Heart left ventricle (tissue), 13 donors: ENCODE results near the gene ARHGAP15.

Experiments used
- CTCF ChIP-seq, 12 donors: fragments of 200-600 bp; sonication (generic) in 4 of 12; IDR thresholded peaks; one replicate each; pipeline versions ENCODE4 v1.5.0 to v1.8.0; 2018 to 2022; ENCODE audit warnings: antibody characterized with exemption in 12 of 12, mild to moderate bottlenecking in 5 of 12
- POLR2A ChIP-seq, 2 donors: fragments of 450-650 bp; IDR thresholded peaks; one replicate each; pipeline ENCODE4 v1.6.1; 2017; ENCODE audit warnings: antibody characterized with exemption in 2 of 2, mild to moderate bottlenecking in 2 of 2, moderate library complexity in 2 of 2
- donor health status: ischemic (EF 13 %, LVEDD 7.1; RV severe dilation, severe dysfunction).
- donor health status: DM: no; HTN: yes; CAD: no.
- donor health status: DM: no; HTN: no; CAD: no.
- donor health status: ischemic (EF 25% LVEDD 6.9; RV normal size, moderate dysfunction).
- donor health status: ischemic (EF 25% LVEDD 5.7; RV mildly dilated, moderate dysfunction).
- donor health status: ischemic (EF 35%, LVEDD 5.7; RV mildly dilated, moderate dysfunction).
- donor health status: nonischemic (EF 11% LVEDD 7.7; RV severe dilation, severe dysfunction).
- donor health status: DM: yes; HTN: yes; CAD: no.
- donor health status: PGD.
- donor health status: ischemic (EF 29% LVEDD 5.4; RV normal size, mild dysfunction).
- donor health status: nonischemic (EF 23%, LVEDD 6.1; RV moderate dilation, normal function).

- TF ChIP-seq CTCF (IDR thresholded peaks at IDR 0.05) (no peak), POLR2A (IDR thresholded peaks at IDR 0.05) (no peak)
Measured at GRCh38 chr2:143734507-143734906, 605.3 kb downstream of the ARHGAP15 start.
